ENCODE data around the gene LENEP. TPM values are rescaled to one million over a fixed set of nuclear protein-coding genes. Genes with fewer than 3 reads are reported as not detected.

Gene LENEP
- polyA plus RNA-seq, 1 donor: not detected

DNA sequence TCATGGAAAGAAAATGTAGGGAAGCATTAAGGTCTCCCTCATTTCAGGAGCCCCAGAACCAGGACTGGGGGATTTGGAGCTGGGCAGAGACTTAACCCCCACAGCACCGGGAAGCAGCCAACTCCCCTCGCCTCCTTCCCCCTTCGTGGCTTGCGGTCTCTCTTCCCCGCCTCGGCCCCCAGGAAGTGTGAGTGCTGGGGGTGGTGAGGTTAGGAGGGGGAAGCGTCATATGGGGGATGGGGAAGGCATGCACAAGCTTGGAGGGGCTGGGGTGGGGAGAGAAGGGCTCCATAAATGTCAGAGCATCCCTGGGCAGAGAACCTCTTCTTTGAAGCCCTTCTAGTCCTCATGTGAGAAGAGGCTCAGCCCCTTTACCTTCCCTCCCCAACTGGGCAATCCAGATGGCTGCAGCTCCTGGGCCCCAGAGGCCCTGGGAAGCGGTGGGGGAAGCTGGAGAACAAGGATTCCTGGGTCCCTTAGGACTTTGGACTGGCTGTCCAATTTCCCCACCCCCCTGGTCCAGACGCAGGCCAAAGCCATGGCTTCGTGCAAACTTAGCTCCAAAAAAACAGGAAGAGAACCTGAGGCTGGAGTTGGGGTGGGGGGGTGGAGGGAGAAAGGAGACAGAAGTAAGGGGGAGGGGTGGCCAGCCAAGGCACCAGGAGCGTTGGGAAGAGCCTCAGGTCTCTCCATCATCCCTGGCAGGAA lies 17.0 kb downstream of the LENEP start:
- no peak for DNase-seq (ENCODE audit: low read depth)

DNA sequence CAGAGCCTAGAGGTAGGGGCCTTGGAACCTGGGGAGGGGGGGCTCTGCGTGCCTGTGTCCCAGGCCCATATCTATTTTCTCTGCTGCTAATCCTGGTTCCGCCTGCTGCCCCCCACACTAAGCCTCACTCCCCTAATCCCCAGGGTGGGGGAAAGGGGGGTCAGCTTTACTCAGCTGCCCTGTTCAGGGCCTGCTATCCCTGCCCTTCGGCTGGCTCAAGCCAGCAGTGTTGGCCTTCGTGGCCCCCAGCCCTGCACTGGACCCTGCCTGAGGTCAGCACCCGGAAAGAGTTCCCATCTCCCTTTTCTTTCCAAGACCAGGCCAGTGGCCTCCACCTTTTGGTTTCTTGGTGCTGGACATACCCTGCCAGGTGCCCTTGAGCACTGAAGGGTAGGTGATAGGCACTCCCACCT lies 17.6 kb downstream of the LENEP start:
- DNase-seq (ENCODE audit: low read depth): no peak

DNA sequence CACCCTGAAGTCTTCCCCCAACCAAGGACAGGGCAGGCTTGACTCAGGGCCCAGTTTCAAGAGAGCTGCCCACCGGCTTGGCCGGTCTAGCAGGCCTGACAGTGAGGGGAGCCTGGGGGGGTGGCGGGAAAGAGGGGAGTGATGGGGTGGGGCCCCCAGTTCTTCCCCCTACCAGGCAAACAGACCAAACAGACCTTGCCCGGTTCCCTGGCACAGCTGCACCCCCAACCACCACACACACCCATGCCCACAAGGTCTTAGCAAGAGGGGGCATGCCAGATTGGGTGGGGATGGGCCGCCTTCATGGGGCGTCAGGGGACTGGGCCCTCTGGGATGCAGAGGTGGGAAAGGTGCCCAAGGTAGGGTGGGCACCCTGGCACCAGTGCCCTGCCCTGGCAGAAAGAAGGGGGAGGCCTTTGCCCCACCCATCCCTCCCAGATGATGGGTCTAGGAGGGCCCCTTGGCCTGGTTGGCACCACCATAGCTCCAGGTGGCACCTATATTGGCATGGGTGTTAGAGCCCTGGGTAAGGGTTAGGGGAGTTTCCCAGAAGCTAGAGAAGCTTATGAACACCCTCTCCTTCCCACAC lies 18.1 kb downstream of the LENEP start:
- DNase-seq (ENCODE audit: low read depth): no peak

DNA sequence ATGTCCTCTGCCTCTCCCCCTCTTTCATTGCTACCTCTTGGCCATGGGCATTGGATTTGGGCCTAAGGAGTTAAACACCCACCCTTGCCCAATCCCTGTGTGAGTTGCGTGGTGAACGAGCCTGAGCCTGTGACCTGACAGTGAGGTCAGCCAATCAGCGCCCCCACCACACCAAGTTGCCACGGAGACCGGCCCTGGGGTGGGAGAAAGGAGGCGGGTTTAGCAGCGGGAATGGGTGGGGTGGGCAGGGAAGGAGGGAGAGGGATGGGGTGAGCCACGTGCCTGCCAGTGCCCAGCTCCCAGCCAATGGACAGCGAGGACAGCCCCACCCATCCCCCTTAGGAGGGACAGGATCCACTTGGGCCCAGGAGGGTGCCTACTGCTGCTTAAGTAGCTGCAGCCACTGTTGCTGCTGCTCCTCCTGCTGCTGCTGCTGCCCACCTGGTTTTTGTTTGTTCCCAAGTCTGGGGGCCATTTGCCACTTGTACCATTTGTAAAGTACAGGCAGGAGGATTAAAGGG lies 18.7 kb downstream of the LENEP start:
- no peak for DNase-seq (ENCODE audit: low read depth)

DNA sequence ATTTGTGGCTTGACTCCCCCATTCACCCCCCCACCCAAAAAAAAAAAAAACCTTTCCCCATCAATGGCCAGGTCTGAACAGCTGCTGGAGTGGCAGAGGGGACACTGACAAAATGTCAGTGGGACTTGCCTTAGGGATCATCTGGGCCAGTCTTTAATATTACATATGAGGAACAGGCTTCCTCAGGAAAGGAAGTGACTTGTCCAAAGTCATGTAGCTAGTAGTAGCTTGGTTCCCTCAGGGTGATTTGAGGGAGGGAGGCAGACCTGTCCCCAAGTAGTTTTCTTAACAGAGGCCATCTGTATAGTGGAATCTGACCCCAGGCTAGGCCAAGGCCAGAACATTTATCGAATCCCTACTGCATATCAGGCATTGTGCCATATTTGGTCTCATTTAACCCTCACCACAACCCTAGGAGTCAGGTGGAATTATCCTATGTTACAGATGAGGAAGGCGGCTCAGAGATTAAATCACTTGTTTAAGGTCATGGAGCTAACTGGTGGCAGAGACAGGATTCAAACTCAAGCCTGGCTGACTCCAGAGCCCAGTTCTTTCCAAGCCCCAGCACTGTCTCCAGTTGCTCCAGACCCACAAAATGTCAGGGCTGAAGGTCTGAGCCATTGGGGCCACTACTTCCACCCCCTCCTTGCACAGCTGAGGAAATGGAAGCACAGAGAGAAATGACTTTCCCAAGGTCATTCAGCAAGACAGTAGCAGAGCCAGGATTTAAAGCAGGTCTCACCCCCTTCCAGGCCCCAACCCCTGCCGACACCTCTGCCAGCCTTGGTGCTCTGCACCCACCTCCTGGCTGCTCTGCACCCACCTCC lies 19.6 kb downstream of the LENEP start:
- DNase-seq (ENCODE audit: low read depth): no peak

DNA sequence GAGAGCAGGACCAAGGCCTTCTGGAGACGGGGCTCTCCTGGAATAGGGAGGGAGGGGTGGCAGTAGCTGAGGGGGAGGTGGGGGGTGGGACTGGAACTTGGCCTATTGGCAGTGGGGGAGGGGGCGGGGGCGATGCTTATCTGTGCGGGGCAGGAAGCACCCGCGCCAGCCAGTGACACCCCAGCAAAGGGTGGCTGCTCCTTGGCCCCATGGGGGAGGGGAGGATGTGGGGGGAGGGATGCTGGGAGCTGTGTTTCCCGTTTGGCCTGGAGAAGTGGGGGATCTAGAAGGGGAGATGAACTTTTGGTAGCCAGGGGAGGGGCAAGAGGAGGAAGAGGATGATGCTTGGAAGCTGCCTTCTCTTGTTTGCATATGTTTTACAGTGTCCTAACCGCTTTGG lies 20.2 kb downstream of the LENEP start:
- DNase-seq (ENCODE audit: low read depth): no peak

DNA sequence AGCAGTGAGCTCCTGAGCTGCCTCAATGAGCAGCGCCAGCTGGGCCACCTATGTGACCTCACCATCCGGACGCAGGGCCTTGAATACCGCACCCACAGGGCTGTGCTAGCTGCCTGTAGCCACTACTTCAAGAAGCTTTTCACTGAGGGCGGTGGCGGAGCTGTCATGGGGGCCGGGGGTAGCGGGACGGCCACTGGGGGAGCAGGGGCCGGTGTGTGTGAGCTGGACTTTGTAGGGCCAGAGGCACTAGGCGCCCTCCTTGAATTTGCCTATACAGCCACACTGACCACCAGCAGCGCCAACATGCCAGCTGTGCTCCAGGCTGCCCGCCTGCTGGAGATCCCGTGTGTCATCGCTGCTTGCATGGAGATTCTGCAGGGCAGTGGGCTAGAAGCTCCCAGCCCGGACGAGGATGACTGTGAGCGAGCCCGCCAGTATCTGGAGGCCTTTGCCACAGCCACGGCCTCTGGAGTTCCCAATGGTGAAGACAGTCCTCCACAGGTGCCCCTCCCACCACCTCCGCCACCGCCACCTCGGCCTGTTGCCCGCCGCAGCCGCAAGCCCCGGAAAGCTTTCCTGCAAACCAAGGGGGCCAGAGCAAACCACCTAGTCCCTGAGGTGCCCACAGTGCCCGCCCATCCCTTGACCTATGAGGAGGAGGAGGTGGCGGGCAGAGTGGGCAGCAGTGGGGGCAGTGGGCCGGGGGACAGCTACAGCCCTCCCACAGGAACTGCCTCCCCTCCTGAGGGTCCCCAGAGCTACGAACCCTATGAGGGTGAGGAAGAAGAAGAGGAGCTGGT lies 21.5 kb downstream of the LENEP start:
- DNase-seq (ENCODE audit: low read depth): no peak

DNA sequence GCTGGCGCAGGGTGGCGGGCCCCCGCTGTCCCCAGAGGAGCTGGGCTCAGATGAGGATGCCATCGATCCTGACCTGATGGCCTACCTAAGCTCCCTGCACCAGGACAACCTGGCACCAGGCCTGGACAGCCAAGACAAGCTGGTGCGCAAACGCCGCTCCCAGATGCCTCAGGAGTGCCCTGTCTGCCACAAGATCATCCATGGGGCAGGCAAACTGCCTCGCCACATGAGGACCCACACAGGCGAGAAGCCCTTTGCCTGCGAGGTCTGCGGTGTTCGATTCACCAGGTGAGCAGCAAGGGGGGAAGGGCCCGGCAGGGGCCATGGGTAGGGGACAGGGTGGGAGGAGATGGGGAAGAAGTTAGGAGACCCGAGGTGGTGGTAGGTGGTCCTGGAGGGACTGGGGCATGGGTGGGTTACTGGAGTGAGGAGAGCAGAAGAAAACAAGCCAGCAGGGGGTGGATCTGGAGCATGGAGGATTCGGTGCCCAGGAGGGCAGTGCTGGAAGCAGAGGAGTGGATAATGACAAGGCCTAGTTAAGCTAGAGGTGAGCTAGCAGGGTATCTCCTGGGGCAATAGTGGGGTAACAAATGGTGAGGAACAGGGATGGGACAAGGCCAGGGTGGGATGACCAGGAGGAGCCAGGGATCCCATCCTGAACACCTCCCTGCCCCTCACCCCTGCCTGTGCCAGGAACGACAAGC lies 22.3 kb downstream of the LENEP start:
- no peak for DNase-seq (ENCODE audit: low read depth)

DNA sequence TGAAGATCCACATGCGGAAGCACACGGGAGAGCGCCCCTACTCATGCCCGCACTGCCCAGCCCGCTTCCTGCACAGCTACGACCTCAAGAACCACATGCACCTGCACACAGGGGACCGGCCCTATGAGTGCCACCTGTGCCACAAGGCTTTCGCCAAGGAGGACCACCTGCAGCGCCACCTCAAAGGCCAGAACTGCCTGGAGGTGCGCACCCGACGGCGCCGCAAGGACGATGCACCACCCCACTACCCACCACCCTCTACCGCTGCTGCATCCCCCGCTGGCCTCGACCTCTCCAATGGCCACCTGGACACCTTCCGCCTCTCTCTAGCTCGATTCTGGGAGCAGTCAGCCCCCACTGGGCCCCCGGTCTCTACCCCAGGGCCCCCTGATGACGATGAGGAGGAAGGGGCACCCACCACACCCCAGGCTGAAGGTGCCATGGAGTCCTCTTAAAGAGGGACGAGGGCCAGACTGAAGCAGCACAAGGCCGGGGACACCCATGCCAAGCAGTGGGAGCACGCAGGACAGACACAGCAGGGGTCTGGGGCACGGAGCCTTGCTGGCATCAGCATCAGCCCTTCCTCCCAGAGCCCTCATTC lies 22.9 kb downstream of the LENEP start:
- no peak for DNase-seq (ENCODE audit: low read depth)

DNA sequence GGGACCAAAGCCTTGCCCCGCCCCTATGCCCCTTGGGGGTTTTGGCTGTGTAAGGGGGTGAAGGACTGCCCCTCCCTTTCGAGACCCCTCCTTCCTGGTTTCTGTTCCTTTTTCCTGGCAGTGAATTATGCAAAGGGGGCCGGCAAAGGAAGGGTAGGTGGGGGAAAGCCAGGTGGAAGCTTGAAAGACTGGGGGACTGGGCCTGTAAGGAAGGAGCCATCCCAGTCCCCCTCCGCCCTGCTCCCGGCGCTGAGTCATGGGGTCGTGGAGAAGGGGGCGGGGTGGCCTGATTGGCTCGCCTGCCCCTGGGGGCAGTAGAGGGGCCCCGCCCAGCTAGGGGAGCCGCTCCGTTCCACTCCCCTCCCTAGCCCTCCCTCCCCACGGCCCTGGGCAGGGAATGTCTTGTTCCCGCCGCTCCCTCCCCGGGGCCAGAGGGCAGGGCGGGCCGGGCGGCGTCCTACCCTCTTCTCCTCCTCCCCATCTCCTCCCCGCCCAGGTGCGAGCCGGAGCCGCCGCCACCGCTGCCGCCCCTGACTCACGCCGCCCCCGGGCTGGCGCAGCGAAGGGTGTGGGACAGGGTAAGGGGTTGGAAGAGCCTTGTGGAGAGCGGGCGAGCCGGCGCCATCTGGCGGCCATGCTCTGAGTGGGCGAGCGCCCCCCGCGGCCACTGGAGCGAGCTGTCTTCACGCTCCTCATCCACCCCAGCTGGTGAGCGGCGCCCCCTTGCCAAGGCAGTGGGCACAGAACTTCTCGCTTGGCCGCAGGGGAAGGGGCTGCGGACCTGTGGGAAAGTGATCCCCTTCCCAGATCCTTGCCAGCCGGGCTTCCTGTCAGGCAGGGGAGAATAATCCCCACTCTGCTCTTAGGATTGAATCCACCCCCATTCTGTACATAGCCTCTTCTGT lies 23.9 kb downstream of the LENEP start:
- DNase-seq (ENCODE audit: low read depth): no peak

DNA sequence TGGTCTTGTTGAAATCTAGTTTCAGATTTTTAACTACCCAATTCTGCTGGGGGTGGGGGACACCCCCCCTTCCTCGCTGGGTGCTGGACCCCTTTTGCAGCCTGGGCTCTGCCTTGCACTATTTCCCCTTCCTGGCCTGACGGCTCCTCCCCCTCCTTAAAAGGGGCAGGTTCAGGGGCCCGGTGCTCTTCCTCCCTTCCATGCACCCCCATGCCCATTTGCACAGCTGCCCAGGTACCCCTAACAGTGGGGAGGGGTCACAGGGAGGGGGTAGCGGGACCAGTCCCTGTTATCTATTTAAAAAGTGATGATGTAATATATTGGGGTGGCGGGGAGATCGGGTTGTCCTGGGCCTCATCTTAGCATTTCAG lies 24.5 kb downstream of the LENEP start:
- no peak for DNase-seq (ENCODE audit: low read depth)

DNA sequence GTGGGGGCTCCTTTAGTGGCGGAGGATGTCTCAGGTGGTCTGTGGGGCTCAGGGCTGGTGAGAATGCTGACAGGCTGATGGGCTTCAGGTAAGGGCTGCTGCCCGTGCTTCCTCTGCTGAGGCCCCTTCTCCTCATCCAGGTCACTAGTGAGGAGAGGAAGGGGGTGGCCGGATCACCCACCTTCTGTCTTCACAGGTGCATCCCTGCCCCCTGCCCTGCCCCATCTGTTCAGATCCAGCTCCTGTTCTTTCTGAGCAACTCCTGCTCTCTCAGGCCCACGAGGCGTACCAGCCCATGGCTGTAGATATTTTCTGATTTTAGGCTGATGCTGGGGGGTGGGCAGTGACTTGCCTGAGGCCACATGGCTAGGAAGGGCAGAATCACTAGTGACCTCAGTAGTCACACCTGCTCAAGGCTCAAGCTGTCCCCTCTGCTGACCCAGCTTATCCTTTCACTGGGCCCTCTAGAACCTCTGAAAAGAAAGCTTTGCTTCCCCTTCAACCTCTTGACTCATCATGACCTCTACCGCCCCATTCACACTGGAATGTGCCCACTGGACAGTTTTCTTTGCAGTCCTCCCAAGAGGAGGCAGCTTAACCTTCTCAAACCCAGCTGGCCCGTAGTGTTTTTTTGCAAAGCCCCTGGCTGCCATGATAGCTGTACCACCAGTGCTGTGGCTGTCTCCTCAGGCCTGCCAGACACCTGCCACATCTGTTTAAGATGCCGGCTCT lies 25.4 kb downstream of the LENEP start:
- no peak for DNase-seq (ENCODE audit: low read depth)

DNA sequence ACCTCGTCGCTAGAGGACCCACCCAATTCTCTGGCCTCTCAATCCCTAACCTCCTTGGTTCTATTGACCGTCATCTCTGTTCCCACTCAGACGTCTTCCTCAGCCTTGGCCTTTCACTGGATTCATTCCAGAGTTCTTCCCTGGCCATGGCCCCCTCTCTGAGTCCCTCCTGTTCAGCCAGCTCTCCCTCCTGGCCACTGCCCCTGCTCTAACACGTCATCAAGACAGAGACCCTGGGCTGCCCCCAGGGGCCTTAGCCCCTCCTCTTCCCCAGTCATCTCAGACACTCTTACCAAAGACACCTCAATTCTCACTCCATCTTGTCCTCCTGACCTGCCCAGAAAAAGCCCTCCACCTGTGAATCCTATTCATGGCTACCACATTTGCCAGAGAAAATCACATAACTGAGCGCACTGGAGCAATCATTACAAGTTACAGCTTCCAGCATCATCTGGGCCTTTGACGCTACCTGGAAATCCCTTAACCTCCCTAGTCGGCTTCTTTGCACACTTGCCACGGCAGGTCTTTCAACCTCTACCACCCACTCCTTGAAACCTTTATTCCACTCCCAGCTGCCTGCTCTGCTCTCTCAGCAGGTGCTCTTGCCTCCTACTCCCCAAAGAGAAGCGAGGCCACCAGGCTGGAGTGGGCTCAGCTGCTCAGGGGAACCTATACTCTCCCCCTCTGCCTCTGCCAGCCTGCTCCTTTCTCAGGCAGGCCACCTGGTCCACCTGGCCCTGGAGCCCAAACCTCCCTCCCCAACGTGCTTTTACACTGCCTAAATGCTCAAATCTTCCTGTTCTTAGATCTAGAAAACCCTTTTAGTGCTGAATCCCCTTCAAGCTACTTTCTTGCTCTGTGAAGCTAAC lies 26.2 kb downstream of the LENEP start:
- DNase-seq (ENCODE audit: low read depth): no peak

DNA sequence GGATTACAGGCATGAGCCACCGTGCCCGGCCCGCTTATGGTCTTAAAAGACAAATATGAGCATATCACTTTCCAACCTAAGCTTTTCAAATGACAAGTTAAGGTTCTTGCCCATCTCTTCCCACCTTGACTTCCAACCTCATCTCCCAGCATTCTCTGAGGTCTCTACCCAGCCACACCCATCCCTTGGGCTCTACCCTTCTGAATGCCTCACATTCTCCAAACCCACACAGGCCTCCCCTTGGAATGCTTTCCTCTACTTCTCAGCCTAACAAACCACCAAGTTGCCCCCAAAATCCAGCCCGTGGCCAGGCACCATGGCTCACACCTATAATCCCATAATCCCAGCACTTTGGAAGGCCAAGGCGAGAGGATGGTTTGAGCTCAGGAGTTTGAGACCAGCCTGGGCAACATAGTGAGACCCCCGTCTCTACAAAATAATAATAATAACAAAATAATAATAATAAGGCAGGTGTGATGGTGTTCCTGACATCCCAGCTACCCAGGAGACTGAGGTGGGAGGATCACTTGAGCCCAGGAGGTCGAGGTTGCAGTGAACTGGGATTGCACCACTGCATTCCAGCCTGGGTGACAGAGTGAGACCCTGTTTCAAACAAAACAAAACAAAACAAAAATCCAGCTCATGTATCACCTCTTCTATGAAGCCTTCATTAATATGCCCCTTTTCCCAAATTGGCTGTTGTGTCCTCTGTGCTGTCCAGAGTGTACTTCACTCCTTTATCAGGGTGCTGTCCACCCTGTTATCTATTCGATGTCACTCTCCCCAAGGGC lies 28.9 kb downstream of the LENEP start:
- DNase-seq (ENCODE audit: low read depth): no peak

DNA sequence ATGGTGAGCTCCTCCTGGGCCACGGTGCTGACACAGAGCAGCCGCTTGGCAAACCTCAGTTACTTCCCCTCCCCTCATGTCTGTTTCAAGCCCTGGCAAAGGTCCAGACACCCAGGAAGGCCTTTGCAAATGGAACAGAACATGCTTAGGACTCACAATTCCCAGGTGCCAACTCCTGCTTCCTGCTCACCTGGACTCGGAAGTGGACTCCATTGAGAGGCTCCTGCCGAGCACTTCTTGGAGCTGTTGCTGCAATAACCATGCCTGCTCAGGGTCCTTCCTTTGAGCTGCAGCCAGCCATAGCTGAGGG lies 29.5 kb downstream of the LENEP start:
- no peak for DNase-seq (ENCODE audit: low read depth)

DNA sequence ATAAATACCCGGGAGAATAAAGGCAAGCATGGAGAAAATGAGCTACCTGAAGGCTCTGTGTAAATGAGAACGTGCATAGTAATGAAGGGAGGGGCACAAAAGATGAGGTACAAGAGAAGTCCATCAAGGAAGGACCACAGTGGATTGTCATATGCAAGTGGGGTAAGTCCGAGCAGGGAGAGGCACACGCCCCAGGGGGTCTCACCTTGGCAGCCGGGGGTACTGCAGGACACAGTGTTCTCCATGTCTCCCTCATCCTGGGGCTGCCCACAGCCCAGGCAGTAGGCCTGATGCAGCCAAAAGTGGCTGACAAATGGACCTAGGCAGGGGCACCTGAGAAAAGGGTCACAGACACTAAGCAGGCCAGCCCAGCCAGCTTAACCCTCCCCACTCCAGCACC lies 30.2 kb downstream of the LENEP start:
- no peak for DNase-seq (ENCODE audit: low read depth)

DNA sequence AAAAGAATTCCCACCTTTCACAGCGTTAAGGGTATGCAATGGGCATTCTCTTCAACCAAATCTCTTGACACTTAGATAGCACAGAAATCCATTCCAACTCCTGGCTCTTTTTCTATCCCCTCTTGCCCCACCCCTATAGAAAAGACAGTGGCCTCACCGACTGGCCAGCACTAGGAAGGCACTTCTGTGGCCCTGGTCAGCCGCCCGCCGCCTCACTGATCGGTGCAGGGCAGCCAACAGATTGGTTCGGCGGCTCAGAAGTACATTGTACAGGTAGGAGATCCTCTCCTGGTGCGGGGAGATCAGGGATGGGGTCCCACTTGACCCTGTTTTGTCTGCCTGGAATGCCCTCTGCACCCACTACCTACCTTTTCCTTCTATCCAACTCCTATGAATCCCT lies 30.9 kb downstream of the LENEP start:
- DNase-seq (ENCODE audit: low read depth): no peak
